Activated B cell treated with CpG ODN at 0.5 μM for 24 hours (primary cell): Measurements from ENCODE around the gene CNTNAP2. TPM values are rescaled to one million over a fixed set of nuclear protein-coding genes. Genes with fewer than 3 reads are reported as not detected.

Experiments
- ATAC-seq: fragments of 200-7000 bp; cut with Tn5 transposase; one replicate; pipeline ENCODE4 v1.10.0; 2021; ENCODE audit warnings: low read depth, mild to moderate bottlenecking, moderate library complexity
- CTCF ChIA-PET: fragments of 350-600 bp; sonication (Branson Sonifier 250); formaldehyde crosslinking; loops from one replicate; lab custom pipeline; 2021; ENCODE audit warnings: antibody characterized with exemption; lab: Charles Lee
- POLR2A ChIA-PET: fragments of 350-600 bp; sonication (Branson Sonifier 250); formaldehyde crosslinking; loops from one replicate; lab custom pipeline; 2021; ENCODE audit warnings: antibody characterized with exemption; lab: Charles Lee
- DNase-seq: peaks from one replicate; pipeline ENCODE4 v3.0.0; 2022
- H3K27ac Mint-ChIP-seq: one replicate; pipeline ENCODE4 v1.8.0; 2020; ENCODE audit warnings: mixed read lengths
- H3K27me3 Mint-ChIP-seq: one replicate; pipeline ENCODE4 v1.8.0; 2021; ENCODE audit warnings: mixed read lengths
- H3K36me3 Mint-ChIP-seq: one replicate; pipeline ENCODE4 v1.8.0; 2021; ENCODE audit warnings: low read depth, mixed read lengths
- H3K4me1 Mint-ChIP-seq: one replicate; pipeline ENCODE4 v1.8.0; 2021; ENCODE audit warnings: mixed read lengths
- H3K4me3 Mint-ChIP-seq: one replicate; pipeline ENCODE4 v1.8.0; 2020; ENCODE audit warnings: mild to moderate bottlenecking, mixed read lengths
- H3K9me3 Mint-ChIP-seq: one replicate; pipeline ENCODE4 v1.8.0; 2020; ENCODE audit warnings: mixed read lengths
- CTCF ChIP-seq: fragments of 200-600 bp; IDR thresholded peaks from one replicate; pipeline ENCODE4 v1.8.0; 2022; ENCODE audit warnings: antibody characterized with exemption, mild to moderate bottlenecking
- intact Hi-C: fragments of 100-400 bp; cut with micrococcal nuclease; formaldehyde crosslinking; loops from one replicate; pipeline ENCODE4 v1.15.1; 2024
- total RNA-seq: library from RNA; stranded (reverse); gene quantifications from 2 replicates; pipeline ENCODE4 v1.2.3, GENCODE V29; 2022

Gene CNTNAP2
- total RNA-seq, 1 donor from 2014 or later = 0.84 TPM

DNA sequence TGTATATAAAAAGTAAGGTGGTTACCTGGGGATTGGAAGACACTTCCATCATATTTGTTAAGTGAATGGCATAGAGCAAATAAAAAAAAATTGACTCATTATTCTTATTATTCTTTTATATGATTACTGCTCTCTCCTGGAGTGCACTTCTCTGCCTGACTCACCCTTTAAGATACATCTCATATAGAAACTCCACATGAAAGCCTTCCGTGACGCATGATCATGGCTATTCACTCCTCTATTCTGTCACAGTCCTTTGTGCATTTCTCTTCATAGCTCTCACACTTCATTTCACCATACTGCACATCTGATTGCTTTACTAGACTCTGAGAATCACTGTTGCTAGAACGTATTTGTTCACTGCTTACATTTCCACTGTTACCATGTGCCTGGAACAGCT lies 597.3 kb downstream of the CNTNAP2 start:
- TF ChIP-seq CTCF = no peak
- intact Hi-C loops = no loop called here
- no peaks in the 10 kb centered on the region for H3K27me3 Mint-ChIP-seq
- no peak overlapping the region for H3K4me3 Mint-ChIP-seq
- no peaks in the 10 kb centered on the region for H3K4me1 Mint-ChIP-seq
- no peak for DNase-seq
- ChIA-PET CTCF (no interaction called here), POLR2A (no interaction called here)
- H3K36me3 Mint-ChIP-seq = no peaks in the 10 kb centered on the region
- no peak for ATAC-seq
- no peak overlapping the region for H3K27ac Mint-ChIP-seq
- peaks cover 2% of the 10 kb centered on the region for H3K9me3 Mint-ChIP-seq

DNA sequence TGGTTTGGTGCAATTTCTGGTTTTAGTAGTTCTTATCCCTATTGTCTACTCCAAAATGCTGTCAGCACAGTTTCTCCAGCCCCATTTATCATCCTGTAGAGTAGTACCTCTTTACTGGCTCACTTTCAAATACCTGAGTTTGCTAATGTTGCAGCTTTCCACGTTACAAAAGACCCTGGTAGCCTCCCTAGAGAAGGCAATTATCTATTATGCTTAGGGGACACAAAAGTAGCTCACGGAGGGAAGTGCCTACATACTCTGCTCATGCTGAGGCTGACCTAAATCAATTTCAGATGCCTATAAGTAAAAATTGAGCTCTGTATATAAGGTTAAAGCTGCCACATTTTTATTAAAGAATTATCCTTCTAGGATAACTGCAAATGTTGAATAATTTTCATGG lies 603.6 kb downstream of the CNTNAP2 start:
- ATAC-seq (no peak), DNase-seq (no peak)
- Mint-ChIP-seq H3K27me3 (no peaks in the 10 kb centered on the region), H3K4me1 (no peaks in the 10 kb centered on the region), H3K4me3 (no peak overlapping the region), H3K9me3 (no peaks in the 10 kb centered on the region), H3K27ac (no peak overlapping the region), H3K36me3 (no peaks in the 10 kb centered on the region)
- intact Hi-C loops = no loop called here
- CTCF ChIA-PET = no interaction called here
- POLR2A ChIA-PET = no interaction called here
- TF ChIP-seq CTCF = no peak

DNA sequence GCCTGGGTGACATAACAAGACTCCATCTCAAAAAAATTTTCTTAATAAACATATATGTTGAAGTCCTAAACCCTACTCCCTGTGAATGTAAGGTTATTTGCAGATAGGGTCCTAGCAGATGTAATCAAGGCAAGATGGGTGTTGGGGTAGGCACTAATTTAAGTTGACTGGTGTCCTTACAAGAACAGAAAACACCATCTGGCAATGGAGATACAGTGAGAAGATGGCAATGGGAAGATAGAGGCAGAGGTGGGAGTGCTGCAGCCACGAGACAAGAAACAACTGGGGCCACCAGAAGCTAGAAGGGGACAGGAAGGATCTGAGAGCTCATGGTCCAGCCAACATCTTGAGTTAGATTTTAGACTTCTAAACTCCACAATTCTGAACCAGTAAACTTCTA lies 606.4 kb downstream of the CNTNAP2 start:
- ChIA-PET POLR2A (no interaction called here), CTCF (no interaction called here)
- no peaks in the 10 kb centered on the region for H3K27me3 Mint-ChIP-seq
- no peak for TF ChIP-seq CTCF
- H3K4me3 Mint-ChIP-seq = no peak overlapping the region
- DNase-seq (no peak), ATAC-seq (no peak)
- no peak overlapping the region for H3K27ac Mint-ChIP-seq
- no peaks in the 10 kb centered on the region for H3K4me1 Mint-ChIP-seq
- intact Hi-C loops = no loop called here
- no peaks in the 10 kb centered on the region for H3K9me3 Mint-ChIP-seq
- H3K36me3 Mint-ChIP-seq = no peaks in the 10 kb centered on the region

GRCh38 chr7:146725520-146725919 lies 608.9 kb downstream of the CNTNAP2 start:
- H3K27me3 Mint-ChIP-seq = no peaks in the 10 kb centered on the region
- no peak overlapping the region for H3K4me3 Mint-ChIP-seq
- intact Hi-C loops = no loop called here
- H3K9me3 Mint-ChIP-seq = no peaks in the 10 kb centered on the region
- ChIA-PET CTCF (no interaction called here), POLR2A (no interaction called here)
- TF ChIP-seq CTCF = no peak
- no peaks in the 10 kb centered on the region for H3K4me1 Mint-ChIP-seq
- H3K36me3 Mint-ChIP-seq = no peaks in the 10 kb centered on the region
- H3K27ac Mint-ChIP-seq = no peak overlapping the region
- ATAC-seq = no peak
- DNase-seq = no peak

GRCh38 chr7:146728141-146728540 lies 611.5 kb downstream of the CNTNAP2 start:
- POLR2A ChIA-PET = no interaction called here
- ATAC-seq = no peak
- H3K36me3 Mint-ChIP-seq = no peaks in the 10 kb centered on the region

More at GRCh38 chr7:146728141-146728540, 611.5 kb downstream of the CNTNAP2 start:
- no peaks in the 10 kb centered on the region for H3K27me3 Mint-ChIP-seq
- H3K27ac Mint-ChIP-seq = no peak overlapping the region
- H3K4me1 Mint-ChIP-seq = no peaks in the 10 kb centered on the region
- no peak for TF ChIP-seq CTCF
- intact Hi-C loops = no loop called here
- H3K9me3 Mint-ChIP-seq = no peaks in the 10 kb centered on the region
- CTCF ChIA-PET = no interaction called here
- DNase-seq = no peak
- H3K4me3 Mint-ChIP-seq = no peak overlapping the region
